ENCODE data around the gene EIF5. TPM values are rescaled to one million over a fixed set of nuclear protein-coding genes. Genes with fewer than 3 reads are reported as not detected.

Gene EIF5
- total and polyA plus RNA-seq, 4 donors, result 120 to 239 (median 171) TPM

DNA sequence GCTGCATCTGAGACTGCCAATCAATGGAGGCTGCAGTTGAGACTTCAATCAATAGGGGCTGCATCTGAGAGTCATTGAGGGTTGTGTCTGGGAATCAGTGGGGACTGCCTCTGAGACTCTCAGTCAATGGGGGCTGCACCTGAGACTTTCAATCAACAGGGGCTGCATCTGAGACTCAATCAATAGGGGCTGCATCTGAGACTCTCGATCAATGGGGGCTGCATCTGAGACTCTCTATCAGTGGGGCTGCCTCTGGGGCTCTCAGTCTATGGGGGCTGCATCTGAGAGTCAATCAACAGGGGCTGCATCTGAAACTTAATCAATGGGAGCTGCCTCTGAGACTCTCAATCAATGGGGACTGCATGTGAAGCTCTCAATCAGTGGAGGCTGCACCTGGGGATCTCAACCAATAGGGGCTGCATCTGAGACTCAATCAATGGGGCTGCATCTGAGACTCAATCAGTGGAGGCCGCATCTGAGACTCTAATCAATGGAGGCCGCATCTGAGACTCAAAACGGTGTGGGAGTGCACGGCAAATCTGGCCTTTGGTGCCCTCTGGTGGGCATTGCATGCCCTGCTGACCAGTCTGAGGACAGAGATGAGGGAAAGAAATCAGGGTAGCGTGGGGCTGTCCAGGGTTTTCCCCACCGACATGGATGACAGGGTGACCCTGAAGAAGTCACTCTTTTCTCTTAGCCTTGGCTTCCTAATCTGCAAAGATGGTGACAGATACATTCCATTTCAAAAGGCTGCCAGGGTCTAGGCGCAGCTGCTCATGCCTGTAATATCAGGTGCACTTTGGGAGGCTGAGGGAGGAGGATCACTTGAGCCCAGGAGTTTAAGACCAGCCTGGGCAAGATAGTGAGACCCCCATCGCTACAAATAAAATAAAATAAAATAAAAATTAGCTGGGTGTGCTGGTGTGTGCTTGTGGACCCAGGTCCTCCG lies 41.3 kb upstream of the EIF5 start:
- H3K4me3 ChIP-seq (ENCODE audit: low read depth, low read length), result no peak overlapping the region
- no peaks in the 10 kb centered on the region for H3K4me1 ChIP-seq (ENCODE audit: control insufficient read depth, insufficient read depth, low read length)
- 19% methylated on average over 7 of the region's 10 CpGs for WGBS (ENCODE audit: insufficient coverage)

DNA sequence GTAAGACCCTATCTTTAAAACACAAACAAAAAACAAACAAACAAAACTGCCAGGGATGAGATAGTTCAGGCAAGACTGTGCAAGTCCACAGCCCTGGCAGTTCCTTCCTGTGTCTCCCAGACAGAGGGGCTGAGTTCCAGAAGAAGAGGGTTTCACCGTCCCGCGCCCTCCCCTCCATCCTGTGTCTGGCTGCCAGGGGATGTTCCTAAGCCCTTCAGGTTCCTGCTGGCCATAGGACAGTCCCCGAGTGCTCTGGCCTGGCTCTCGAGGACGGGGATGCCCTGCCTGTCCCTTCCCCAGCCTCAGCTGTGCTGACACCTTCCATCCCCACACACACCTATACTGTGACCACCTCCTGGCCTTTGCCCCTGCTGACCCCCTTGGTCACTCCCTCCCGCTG lies 40.6 kb upstream of the EIF5 start:
- H3K27ac ChIP-seq (ENCODE audit: low read depth, low read length), result no peak overlapping the region
- peaks cover 3% of the 10 kb centered on the region for H3K27me3 ChIP-seq (ENCODE audit: control insufficient read depth, insufficient read depth, low read length)
- WGBS (ENCODE audit: insufficient coverage), result 90% methylated on average over 7 of the region's 7 CpGs
- H3K4me1 ChIP-seq (ENCODE audit: control insufficient read depth, insufficient read depth, low read length), result no peaks in the 10 kb centered on the region
- no peaks in the 10 kb centered on the region for H3K36me3 ChIP-seq (ENCODE audit: control insufficient read depth, insufficient read depth, low read length)
- no peaks in the 10 kb centered on the region for H3K9me3 ChIP-seq (ENCODE audit: control insufficient read depth, insufficient read depth, low read length)
- no peak overlapping the region for H3K4me3 ChIP-seq (ENCODE audit: low read depth, low read length)
- no peak for DNase-seq (ENCODE audit: low read depth in 4 of 6, low spot score in 6 of 6)

More for the DNA sequence above, 41.3 kb upstream of the EIF5 start:
- Histone ChIP-seq H3K36me3 (ENCODE audit: control insufficient read depth, insufficient read depth, low read length) (no peaks in the 10 kb centered on the region), H3K27ac (ENCODE audit: low read depth, low read length) (no peak overlapping the region), H3K9me3 (ENCODE audit: control insufficient read depth, insufficient read depth, low read length) (no peaks in the 10 kb centered on the region), H3K27me3 (ENCODE audit: control insufficient read depth, insufficient read depth, low read length) (peaks cover 6% of the 10 kb centered on the region)
- DNase-seq (ENCODE audit: low read depth in 4 of 6, low spot score in 6 of 6), result peak; percentile 38 to 91 (median 59)

DNA sequence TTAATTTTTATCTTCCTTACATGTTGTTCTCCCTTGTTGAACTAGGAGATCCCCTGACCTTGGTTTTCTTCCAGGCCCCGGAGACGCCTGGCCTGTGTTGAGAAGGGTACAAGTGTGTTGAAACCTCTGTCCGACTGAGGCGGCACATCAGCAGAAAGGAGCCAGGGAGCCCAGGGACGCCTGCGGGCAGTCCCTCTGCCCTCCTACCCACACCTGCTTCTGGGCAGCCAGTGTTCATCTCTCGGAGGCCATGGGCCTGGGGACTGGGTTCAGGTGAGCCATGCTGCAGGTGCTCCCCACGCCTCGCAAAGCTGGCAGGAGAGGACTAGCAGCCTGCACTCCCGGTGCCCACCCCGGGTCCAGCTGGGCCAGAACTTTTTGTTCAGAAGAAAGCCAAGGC lies 39.9 kb upstream of the EIF5 start:
- H3K27ac ChIP-seq (ENCODE audit: low read depth, low read length), result no peak overlapping the region
- no peaks in the 10 kb centered on the region for H3K36me3 ChIP-seq (ENCODE audit: control insufficient read depth, insufficient read depth, low read length)
- no peak for DNase-seq (ENCODE audit: low read depth in 4 of 6, low spot score in 6 of 6)
- H3K27me3 ChIP-seq (ENCODE audit: control insufficient read depth, insufficient read depth, low read length), result peaks cover 3% of the 10 kb centered on the region
- H3K9me3 ChIP-seq (ENCODE audit: control insufficient read depth, insufficient read depth, low read length), result no peaks in the 10 kb centered on the region
- WGBS (ENCODE audit: insufficient coverage), result 88% methylated on average over 9 of the region's 11 CpGs
- H3K4me1 ChIP-seq (ENCODE audit: control insufficient read depth, insufficient read depth, low read length), result no peaks in the 10 kb centered on the region
- no peak overlapping the region for H3K4me3 ChIP-seq (ENCODE audit: low read depth, low read length)

DNA sequence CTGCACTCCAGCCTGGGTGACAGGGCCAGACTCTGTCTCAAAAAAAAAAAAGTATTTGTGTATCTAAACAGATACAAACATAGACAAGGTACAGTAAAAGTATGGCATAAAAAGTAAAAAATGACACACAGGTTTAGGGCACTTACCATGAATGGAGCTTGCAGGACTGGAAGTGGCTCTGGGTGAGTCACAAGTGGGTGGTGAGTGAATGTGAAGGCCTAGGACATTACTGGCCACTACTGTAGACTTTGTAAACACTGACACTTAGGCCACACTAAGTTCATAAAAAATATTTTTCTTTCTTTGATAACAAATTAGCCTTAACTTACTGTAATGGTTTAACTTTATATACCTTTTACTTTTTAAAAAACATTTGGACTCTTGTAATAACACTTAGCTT lies 38.0 kb upstream of the EIF5 start:
- H3K4me1 ChIP-seq (ENCODE audit: control insufficient read depth, insufficient read depth, low read length), result no peaks in the 10 kb centered on the region
- no peak overlapping the region for H3K27ac ChIP-seq (ENCODE audit: low read depth, low read length)
- H3K9me3 ChIP-seq (ENCODE audit: control insufficient read depth, insufficient read depth, low read length), result no peaks in the 10 kb centered on the region
- no peaks in the 10 kb centered on the region for H3K27me3 ChIP-seq (ENCODE audit: control insufficient read depth, insufficient read depth, low read length)
- no peaks in the 10 kb centered on the region for H3K36me3 ChIP-seq (ENCODE audit: control insufficient read depth, insufficient read depth, low read length)
- no peak overlapping the region for H3K4me3 ChIP-seq (ENCODE audit: low read depth, low read length)
- DNase-seq (ENCODE audit: low read depth in 4 of 6, low spot score in 6 of 6), result no peak

GRCh38 chr14:103296987-103297386 lies 37.0 kb upstream of the EIF5 start:
- no peaks in the 10 kb centered on the region for H3K9me3 ChIP-seq (ENCODE audit: control insufficient read depth, insufficient read depth, low read length)
- 74% methylated on average over 12 of the region's 12 CpGs for WGBS (ENCODE audit: insufficient coverage)
- H3K4me1 ChIP-seq (ENCODE audit: control insufficient read depth, insufficient read depth, low read length), result peaks cover 7% of the 10 kb centered on the region
- no peak overlapping the region for H3K4me3 ChIP-seq (ENCODE audit: low read depth, low read length)
- H3K36me3 ChIP-seq (ENCODE audit: control insufficient read depth, insufficient read depth, low read length), result no peaks in the 10 kb centered on the region
- no peak for DNase-seq (ENCODE audit: low read depth in 4 of 6, low spot score in 6 of 6)
- no peaks in the 10 kb centered on the region for H3K27me3 ChIP-seq (ENCODE audit: control insufficient read depth, insufficient read depth, low read length)
- H3K27ac ChIP-seq (ENCODE audit: low read depth, low read length), result no peak overlapping the region

- Histone ChIP-seq H3K9me3 (ENCODE audit: control insufficient read depth, insufficient read depth, low read length) (no peaks in the 10 kb centered on the region), H3K4me3 (ENCODE audit: low read depth, low read length) (no peak overlapping the region), H3K27me3 (ENCODE audit: control insufficient read depth, insufficient read depth, low read length) (no peaks in the 10 kb centered on the region), H3K4me1 (ENCODE audit: control insufficient read depth, insufficient read depth, low read length) (peaks cover 8% of the 10 kb centered on the region), H3K27ac (ENCODE audit: low read depth, low read length) (no peak overlapping the region), H3K36me3 (ENCODE audit: control insufficient read depth, insufficient read depth, low read length) (no peaks in the 10 kb centered on the region)
- WGBS (ENCODE audit: insufficient coverage), result 100% methylated on average over 1 of the region's 1 CpG
- no peak for DNase-seq (ENCODE audit: low read depth in 4 of 6, low spot score in 6 of 6)
Observed at GRCh38 chr14:103298620-103299019, 35.4 kb upstream of the EIF5 start.

DNA sequence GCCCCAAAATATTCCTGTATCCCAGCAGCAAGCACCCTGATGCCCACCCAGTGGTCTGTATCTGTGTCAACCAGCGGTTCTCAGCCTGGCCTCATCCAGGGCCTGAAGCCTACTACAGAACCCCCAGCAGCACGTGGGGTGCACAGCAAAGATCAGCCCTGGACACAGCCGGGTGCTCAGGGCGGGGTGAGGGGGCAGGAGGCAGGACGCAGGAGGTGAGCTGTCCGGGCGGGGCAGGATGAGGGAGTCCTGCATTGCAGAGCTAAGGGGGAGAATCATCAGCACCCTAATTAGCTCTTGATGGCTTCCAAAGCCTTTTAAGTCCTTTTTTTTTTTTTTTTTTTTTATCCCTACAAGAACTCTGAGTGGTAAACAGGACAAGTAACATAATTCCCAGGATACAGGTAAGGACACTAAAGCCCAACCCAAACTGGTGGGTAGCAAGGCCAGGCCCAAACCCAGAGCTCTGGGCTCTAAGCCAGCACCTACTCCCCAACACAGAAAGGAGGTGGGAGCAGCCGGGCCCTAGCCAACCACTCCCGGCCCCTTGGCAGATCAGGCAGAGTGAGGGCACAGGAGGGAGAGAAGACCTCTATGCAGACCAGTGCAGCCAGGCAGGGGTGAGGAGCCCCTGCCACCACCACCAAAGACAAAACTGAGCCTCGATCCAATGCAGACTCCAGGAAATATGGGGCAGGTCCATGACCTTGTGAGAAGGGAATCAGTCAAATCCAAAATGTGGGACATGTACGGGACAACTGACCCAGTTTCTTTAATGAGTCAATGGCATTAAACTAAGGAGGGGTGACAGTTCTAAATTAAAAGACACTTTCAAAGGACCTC lies 32.3 kb upstream of the EIF5 start:
- H3K27ac ChIP-seq (ENCODE audit: low read depth, low read length), result no peak overlapping the region
- no peak overlapping the region for H3K4me3 ChIP-seq (ENCODE audit: low read depth, low read length)
- WGBS (ENCODE audit: insufficient coverage), result 75% methylated on average over 2 of the region's 11 CpGs
- H3K27me3 ChIP-seq (ENCODE audit: control insufficient read depth, insufficient read depth, low read length), result no peaks in the 10 kb centered on the region
- no peaks in the 10 kb centered on the region for H3K9me3 ChIP-seq (ENCODE audit: control insufficient read depth, insufficient read depth, low read length)
- no peaks in the 10 kb centered on the region for H3K36me3 ChIP-seq (ENCODE audit: control insufficient read depth, insufficient read depth, low read length)
- DNase-seq (ENCODE audit: low read depth in 4 of 6, low spot score in 6 of 6), result peak in 1 of 6 donors; percentile 32
- H3K4me1 ChIP-seq (ENCODE audit: control insufficient read depth, insufficient read depth, low read length), result peaks cover 8% of the 10 kb centered on the region

DNA sequence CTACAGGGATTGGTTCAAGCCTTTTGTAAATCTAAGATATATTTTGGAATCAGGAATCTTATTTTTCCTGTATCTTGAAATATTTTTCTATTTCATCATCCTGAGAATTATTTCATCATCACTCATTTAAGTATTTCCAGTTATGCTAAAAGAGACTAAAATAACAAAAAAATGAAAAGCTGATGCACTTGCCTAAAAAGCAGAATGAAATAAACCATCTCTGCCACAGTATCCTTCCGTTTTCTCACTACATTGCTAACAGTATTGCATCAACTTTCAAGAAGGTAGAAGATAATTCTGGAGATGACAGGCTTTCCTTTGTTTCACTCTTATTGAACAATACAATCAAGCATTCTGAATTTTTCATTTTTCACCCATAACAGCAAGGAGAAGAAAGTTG lies 31.1 kb upstream of the EIF5 start:
- Histone ChIP-seq H3K4me3 (ENCODE audit: low read depth, low read length) (no peak overlapping the region), H3K9me3 (ENCODE audit: control insufficient read depth, insufficient read depth, low read length) (no peaks in the 10 kb centered on the region), H3K27me3 (ENCODE audit: control insufficient read depth, insufficient read depth, low read length) (no peaks in the 10 kb centered on the region), H3K27ac (ENCODE audit: low read depth, low read length) (no peak overlapping the region), H3K4me1 (ENCODE audit: control insufficient read depth, insufficient read depth, low read length) (peaks cover 8% of the 10 kb centered on the region), H3K36me3 (ENCODE audit: control insufficient read depth, insufficient read depth, low read length) (no peaks in the 10 kb centered on the region)
- DNase-seq (ENCODE audit: low read depth in 4 of 6, low spot score in 6 of 6), result no peak
- no CpG with 5 or more reads among the region's 1 CpG for WGBS (ENCODE audit: insufficient coverage)

DNA sequence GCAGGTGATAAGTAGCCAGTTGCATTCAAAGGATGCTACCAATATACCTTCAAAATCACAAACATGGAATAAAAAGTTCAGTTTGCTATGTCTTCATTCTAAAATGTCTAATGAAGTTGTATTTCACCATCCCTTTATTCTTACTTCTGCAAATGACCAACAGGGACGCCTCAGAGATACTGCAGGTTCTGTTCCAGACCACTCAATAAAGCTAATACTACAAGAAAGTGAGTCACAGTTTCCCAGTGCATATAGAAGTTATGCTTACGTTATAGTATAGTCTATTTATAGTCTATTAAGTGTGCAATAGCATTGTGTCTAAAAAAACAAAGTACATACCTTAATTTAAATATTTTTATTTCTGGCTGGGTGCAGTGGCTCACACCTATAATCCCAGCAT lies 29.3 kb upstream of the EIF5 start:
- H3K9me3 ChIP-seq (ENCODE audit: control insufficient read depth, insufficient read depth, low read length), result no peaks in the 10 kb centered on the region
- H3K36me3 ChIP-seq (ENCODE audit: control insufficient read depth, insufficient read depth, low read length), result no peaks in the 10 kb centered on the region
- H3K27ac ChIP-seq (ENCODE audit: low read depth, low read length), result no peak overlapping the region
- no CpG with 5 or more reads among the region's 2 CpGs for WGBS (ENCODE audit: insufficient coverage)
- no peaks in the 10 kb centered on the region for H3K27me3 ChIP-seq (ENCODE audit: control insufficient read depth, insufficient read depth, low read length)
- H3K4me3 ChIP-seq (ENCODE audit: low read depth, low read length), result no peak overlapping the region
- peaks cover 18% of the 10 kb centered on the region for H3K4me1 ChIP-seq (ENCODE audit: control insufficient read depth, insufficient read depth, low read length)
- DNase-seq (ENCODE audit: low read depth in 4 of 6, low spot score in 6 of 6), result no peak
